LHCN-M2 (cell line): Measurements from ENCODE around the gene EEF2KMT. TPM values are rescaled to one million over a fixed set of nuclear protein-coding genes. Genes with fewer than 3 reads are reported as not detected.
"Not testable (repeated sequence)": the region's sequence is repeated elsewhere in the genome, so short reads cannot be mapped to it uniquely, and the experiment has no call there.

Experiments used
- DNase-seq: peaks from one replicate; pipeline ENCODE4 v3.0.0-alpha.2; 2012; ENCODE audit warnings: low read depth
- total RNA-seq: library from RNA; depleted of rRNA; stranded (reverse); fragments of >200 nt; gene quantifications from 2 replicates; pipeline ENCODE4 v1.2.3, GENCODE V29; 2014

Gene EEF2KMT
- total RNA-seq, 1 experiment from 2014 or later = 26.1 TPM

DNA sequence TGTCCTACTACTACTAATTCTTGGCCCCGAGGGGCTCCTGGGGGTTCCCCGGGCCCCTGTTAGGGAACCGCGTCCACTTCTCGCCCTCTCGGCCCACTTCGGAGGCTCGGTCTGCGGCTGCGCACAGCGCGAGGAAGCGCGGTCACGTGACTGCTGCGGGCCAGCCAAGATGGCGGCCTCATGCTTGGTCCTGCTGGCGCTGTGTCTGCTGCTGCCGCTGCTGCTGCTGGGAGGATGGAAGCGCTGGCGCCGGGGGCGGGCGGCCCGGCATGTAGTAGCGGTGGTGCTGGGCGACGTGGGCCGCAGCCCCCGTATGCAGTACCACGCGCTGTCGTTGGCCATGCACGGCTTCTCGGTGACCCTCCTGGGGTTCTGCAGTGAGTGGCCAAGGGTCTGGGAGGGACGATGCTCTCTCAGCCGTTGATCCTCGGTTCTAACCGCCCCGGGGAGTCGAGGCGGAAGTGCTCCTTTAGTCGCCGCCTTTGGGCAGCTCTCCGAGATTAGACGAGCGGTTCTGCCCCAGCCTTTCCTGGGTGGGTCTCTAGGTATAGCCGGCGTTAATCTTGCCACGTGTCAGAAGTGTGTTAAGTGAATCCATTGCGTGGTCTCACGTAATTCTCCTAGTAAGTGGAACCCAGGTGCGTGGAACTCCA is 25.8 kb downstream of the EEF2KMT start, which contains the start of gene ALG1:
Gene ALG1 (plus strand): TSS at position 163 of the 653 bp plus-strand sequence. CDS start 7 bp downstream, at position 170.
- DNase-seq = peak; percentile 81

DNA sequence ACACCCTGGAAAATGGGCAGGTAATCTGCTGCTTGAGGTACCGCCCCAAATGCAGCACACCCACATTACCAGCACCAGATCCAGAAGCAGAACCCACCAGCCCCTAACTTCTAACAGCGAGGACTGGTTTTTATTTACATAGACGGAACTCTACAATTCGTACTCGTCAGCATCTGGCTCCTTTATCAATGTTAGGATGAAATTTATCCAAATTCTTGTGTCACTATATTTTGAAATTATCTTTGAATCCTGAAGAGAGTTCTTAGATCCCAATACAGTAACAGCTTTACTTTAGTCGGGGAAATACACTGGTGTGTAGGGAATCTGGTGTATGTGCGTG is 26.3 kb downstream of the EEF2KMT start:
- DNase-seq = no peak

DNA sequence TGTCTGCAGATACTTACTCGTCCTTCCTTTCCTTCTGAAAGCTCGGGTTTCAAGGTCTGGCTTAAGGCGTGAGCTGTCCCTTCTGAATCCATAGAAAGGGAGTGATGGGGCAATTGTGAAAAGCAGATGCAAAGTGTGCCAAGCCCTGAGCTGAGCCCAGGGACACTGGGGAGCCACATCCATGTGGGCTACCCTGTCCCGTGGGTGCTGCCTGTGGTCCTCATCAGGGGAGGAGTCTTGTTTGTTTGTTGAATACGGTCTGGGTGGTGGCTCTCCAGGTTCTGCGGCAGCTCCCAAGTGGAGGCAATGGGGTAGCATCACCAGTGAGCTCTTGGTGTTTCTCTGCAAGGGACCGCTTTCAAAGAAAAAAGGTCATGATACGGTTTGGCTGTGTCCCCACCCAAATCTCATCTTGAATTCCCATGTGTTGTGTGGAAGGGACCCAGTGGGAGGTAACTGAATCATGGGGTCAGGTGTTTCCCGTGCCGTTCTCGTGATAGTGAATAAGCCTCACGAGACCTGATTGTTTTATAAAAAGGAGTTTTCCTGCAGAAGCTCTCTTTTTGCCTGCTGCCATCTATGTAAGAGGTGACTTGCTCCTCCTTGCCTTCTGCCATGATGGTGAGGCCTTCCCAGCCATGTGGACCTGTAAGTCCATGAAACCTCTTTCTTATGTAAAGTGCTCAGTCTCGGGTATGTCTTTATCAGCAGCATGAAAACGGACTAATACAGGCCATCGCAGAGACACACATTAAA is 27.0 kb downstream of the EEF2KMT start:
- DNase-seq = no peak

DNA sequence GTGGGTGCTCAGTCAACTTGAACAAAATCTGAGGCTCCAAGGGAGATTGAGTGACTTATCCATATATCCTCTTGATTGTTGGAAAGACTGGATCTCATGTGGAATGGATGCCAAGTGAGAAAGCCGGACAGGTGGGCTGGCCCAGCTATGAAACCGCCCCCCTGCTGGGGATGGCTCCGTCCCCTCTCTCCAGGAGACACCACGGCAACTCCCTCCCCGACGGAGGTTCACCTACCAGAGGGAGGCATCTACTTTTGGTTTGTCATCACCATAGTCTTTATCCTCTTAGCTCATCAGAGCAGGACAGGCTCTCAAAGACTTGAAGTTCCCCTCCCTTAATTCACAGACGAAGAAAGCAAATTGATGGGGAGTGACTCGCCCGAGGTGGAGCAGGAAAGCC is 27.7 kb downstream of the EEF2KMT start:
- DNase-seq = no peak

DNA sequence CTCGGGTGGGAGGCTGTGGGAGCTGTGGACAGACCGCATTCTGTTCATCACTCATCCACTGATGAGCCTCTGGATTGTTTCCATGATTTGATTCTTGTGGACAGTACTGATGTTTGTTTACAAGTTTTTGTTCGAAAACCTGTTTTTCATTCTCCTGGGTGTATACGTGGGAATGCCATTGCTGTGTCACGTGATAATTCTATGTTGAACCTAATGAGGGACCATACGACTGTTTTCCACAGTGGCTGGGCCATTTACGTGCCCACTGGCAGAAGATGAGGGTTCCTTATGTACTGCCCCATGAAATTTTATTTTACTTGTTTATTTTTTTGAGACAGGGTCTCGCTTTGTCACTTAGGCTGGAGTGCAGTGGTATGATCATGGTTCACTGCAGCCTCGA is 28.5 kb downstream of the EEF2KMT start:
- no peak for DNase-seq

DNA sequence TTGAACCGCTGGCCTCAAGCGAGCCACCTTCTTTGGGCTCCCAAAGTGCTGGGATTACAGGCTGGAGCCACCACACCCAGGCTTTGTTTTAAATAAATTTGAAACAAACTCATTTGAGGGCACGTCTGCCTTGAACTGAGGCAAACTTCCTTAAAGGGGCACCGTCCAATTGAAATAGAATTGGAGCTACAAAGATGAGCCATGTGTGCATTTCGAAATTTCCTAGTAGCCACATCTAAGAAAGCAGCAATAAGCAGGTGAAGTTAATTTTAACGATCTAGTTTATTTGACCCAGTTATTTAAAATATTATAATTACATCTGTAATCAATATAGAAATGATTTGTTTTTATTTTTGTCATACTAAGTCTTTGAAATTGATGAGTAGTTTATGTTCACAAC is 31.1 kb downstream of the EEF2KMT start:
- DNase-seq = no peak

DNA sequence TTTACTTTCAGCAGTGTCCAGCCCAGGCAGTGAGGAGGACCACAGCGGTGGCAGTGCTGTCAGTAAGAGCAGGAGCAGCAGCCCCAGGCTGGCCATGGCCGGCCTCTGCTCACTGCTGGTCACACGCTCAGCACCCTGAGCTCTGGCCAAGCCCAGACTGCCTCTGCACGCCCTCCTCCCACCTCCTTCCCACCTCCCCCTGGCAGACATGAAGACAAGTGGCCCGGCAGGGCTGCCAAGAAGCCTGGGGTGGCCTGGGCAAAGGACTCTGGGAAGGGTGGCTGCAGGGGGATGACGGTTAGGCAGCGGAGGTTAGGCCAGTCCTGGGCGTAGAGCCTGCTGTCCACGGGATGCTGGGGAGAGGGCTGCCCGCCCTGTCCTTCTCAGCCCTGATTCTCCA is 31.8 kb downstream of the EEF2KMT start, which contains the start of gene C16orf89:
Gene C16orf89 (minus strand): TSS at position 144 of the 400 bp plus-strand sequence. CDS start 48 bp downstream, at position 96.
- no peak for DNase-seq

DNA sequence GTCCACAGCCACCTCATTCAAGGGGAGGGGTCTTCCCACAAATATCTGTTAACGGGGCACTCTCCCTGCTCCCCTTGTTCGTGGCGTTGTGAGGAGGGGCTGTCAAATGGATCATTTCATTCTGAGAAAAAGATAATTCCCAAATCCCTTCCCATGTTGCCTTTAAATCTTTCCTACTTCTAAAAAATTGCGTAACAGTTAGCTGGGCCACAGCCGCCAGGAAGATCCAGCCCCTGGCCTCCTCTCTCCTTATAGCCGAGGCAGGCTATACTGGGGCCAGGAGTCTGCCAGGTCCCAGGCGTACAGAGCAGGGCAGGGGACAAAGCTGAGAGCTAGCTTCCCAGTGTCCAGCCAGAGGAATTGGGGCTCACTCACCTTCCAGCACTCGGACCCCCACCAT is 32.3 kb downstream of the EEF2KMT start:
- DNase-seq = no peak

DNA sequence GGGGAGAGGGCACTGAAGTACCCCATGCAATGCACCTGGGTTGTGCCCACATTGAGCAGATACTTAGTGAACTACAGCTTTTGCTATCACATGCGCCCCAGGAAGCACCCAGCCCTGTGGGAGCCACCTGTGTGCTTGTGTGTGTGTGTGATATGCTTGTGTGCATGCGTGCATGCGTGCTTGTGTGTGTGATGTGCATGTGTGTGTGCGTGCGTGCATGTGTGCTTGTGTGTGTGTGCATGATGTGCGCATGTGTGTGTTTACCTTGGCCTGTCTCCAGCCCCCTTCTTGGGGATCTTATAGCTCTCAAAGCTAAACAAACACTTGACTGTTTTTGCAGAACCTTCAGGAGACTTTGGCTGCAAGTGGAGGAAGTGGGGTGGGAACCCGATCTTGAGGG is 32.7 kb downstream of the EEF2KMT start:
- peak; percentile 10 for DNase-seq

DNA sequence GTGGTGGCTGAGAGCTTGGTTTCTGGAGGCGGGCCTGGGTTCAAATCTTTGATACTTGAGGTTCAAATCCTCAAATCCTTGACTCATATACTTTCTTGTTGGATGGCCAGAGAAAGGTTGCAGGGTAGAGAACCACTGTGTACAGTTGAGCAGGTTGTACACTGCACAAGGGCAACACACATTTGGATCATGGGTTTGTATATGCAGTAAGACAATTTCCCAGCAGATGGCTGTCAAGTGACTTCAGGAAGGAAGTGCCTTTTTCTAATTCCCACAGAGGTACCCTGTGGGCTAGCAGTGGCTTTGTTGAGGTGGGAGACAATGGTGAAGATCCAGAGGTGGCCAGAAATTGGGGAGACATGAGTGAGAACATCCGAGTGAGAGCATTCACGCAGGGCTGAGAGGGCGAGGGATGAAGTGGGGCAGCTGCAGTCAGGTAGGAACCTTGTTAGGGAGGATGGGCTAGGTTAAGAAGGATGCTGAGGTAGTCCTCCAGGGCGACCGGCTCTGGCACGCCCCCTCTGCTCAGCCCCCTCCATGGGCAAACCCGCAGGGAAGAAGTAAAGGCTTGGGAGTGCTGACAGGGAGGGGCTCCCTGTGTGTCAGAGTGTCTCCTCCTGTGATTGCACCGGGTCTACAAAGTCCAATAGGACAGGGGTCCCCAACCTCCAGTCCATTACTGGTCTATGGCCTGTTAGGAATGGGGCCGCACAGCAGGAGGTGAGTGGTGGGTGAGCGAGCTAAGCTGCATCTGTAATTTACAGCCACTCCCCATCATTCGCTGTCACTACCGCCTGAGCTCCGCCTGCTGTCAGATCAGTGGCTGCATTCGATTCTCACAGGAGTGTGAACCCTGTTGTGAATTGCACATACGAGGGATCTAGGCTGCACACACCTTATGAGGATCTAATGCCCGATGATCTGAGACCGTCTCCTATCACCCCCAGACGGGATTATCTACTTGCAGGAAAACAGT is 34.5 kb downstream of the EEF2KMT start:
- no peak for DNase-seq

DNA sequence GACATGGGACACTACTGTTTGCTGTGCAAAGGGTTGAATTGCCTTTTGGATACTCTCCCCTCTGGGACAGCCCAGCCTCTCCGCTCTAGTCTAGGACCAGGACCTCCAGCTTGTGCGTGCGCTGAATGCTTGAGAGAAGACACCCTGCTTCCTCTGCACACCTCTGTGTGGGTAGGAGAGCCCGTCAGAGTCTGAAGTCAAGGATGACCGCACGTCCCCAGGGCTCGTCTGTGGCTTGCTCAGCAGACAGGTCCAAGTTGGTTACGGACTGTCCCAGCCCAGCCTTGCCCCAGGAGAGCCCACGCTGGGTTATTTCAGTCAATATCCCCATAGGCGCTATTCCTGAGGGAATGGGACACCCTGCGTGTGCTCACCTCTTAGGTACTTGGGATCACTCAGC is 35.5 kb downstream of the EEF2KMT start:
- DNase-seq = no peak

DNA sequence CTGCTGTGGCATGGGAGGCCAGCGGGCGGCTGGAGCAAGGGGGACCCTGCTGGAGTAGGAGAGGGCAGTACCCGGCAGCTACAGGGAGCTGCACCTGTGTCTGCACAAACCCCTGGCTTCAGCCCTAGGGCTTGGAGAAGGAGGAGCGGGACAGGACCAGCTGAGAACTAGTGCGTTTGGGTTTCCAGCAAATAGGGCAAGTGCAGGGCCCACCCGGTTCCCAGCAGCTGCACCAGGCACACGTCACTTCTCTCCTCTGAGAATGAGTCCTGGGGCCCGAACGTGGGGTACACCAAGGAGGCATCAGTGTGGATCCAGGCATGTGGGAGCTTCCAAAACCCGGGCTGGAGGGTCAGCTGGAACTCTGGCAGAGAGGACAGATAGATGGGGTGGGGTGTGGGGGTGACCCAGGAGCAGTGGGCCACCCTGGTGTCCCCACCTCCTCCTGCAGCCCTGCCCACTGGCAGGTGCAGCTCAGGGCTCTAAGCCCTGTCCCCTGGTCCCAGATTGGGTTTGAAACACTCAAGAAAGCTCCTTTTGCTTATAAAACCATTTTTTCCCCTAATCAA is 37.4 kb downstream of the EEF2KMT start:
- DNase-seq = no peak

DNA sequence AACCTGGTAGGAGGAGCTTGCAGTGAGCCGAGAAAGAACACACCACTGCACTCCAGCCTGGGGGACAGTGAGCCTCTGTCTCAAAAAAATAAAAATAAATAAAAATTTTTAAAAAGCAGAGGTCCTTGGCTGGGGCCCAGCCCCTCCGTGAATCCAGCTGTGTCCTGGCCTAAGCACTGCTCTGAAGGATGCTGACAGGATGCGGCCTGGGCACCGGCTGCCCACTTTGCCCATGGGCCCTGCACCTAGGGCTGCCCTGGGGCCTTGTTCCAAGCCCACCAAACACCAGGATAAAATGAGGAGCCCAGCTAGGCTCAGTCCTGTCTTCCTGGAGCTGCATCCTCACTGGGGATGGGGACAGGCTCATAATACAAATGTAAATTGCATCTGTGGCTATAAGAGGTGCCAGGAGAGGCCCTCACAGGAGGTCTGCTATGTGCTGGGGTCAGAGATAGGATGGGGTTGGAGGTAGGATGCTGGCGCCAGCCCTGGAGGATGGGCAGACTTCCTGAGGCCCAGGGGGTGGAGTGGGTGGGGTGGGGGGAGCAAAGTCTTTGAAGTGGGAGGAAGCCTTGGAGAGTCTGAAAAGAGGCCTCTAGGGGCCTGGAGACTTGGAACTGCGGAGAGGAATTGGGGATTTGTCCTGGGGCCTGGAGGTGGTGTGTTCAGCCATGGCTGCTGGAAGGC is 38.1 kb downstream of the EEF2KMT start:
- DNase-seq = no peak

DNA sequence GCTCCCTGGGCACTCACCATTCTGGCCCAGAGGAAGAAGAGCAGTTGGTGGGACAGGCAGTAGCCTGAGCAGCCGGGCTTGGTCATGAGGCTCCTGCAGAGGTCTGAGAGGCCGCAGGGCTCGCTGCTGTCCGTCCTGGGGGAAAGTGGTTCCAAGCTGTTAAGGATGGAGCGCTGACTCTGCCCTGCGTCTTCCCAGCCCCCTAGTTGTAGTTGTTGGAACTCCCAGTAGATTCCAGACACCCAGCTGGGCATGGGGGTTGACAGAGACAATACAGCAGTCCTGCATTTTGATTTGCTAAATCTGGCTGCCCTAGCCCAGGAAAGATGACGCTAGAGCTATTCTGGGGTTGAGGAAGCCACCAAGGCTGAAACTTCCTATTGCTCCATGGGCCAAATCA is 39.1 kb downstream of the EEF2KMT start:
- DNase-seq = no peak

DNA sequence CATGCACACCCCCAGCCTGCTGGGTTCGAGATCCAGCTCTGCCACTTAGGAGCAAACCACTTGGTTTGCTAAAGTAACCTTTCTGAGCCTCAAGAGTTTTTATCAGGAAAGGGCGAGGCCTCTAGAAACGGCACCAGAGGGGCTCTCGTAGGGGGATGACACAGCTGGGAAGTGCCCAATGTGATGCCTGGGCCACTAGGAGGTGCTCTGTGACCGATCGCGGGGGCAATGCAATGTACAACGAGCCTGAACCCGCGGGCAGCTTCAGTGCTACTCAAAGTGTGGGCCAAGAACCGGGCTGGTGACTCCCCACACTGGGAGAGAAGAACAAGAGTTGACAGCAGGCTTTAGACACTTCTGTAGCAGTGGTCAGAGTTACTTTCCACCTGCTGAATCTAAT is 41.2 kb downstream of the EEF2KMT start:
- DNase-seq = no peak

DNA sequence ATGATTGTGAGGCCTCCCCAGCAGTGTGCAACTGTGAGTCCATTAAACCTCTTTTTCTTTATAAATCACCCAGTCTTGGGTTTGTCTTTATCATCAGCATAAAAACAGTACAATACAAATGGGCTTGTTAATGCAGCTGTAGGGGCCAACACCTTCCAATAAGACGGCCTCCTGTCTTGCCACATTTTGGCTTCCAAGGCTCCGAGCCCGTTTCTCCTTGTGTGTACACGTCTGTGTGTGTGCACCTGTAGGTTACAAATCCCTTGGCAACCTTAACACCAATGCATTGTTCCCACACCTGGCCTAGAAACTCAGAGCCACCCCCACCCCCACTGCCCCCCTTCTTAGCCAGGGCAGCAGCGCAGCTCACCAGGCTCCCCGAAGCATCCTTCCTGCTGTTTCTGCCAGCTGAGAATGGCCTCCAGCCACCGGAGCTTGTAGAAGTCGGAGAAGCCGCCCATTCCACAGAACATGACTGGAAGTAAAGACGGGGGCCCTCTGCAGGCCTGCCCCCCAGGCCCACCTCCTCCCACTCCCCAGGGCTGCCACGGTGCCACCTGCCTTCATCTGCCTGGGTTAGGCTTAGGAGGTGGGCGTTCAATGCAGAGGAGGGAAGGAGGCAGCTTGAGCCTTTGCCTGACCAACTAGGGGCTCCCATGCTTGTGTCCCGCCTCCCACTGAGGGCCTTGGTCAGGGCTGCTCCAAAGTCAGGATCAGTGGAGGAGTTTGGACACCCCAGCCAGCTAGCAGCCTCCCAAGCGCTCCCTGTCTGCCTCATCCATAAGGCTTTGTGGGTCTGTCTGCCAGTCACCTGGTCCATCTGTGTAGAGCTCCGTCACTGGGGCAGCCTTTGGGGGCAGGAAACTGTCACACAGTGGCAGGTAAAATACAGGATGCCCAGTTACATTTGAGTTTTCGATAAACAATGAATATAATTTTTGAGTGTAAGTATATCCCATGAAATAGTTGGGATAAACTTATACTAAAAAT is 42.4 kb downstream of the EEF2KMT start:
- no peak for DNase-seq

DNA sequence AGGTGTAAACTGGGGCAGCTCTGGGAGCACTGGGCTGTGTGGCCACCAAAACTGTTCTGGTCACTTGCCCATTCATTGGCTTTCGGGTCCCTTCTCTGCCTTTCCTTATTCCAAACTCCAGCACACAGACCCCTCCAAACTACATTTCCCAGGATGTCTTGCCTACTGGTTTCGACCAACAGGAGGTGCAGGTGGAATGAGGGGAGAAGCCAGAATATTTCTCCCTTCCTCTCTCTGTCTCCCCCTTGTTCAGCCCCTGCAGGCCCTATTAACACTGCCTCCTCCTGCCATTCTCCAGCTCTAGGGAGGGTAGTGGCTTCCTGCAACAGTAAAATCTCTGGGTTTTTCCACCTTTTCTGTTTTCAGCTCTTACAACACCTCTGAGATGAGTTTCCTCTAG is 50.7 kb downstream of the EEF2KMT start:
- DNase-seq = no peak

DNA sequence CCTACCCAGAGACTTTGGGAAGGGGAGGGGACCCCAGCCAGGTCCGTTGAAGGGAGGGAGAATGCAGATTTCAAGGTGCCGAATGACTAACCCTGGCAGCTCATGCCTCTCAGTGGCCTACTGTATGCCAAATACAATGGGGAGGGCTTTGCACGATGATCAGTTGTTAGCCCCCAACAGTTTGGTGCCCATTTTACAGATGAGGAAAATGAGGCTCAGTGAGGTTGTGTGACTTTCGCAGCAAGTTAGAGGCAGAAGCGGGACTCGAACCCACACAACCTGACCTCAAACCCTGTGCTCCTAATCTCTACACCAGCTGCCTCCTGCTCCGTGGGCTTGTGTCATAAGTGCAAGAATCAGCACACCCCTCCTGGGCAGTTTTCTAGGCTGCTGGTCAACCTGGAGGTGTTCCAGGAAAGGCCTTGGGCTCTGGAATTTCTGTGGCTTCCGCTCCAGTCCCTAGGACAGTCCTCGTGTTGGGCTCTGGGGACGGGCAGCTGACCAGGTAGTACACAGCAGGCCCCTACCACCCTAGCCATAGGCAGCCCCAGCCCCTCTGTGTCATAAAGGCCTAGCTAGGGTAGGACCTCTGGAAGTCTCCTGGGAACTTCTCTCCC is 52.0 kb downstream of the EEF2KMT start:
- no peak for DNase-seq

DNA sequence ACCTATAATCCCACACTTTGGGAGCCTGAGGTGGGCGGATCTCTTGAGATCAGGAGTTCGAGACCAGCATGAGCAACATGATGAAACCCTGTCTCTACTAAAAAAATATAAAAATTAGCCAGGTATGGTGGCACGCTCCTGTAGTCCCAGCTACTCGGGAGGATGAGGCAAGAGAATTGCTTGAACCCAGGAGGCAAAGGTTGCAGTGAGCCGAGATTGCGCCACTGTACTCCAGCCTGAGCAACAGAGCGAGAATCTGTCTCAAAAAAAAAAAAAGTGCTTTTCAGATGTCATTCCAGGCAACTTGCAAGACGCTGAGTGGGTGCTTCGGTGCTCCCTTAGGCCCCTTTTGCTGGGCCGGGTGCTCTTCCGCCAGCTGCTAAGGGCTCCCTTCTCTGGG is 53.0 kb downstream of the EEF2KMT start:
- not testable (repeated sequence) for DNase-seq
